Subcutaneous adipose tissue (tissue), 4 donors: ENCODE measurements around the gene LGALS16. TPM values are rescaled to one million over a fixed set of nuclear protein-coding genes. Genes with fewer than 3 reads are reported as not detected.

Source experiments
- CTCF ChIP-seq: fragments of 450-650 bp; IDR thresholded peaks from one replicate; pipeline ENCODE4 v1.5.1; 2016; ENCODE audit warnings: low read depth, mild to moderate bottlenecking, control low read depth, antibody characterized with exemption, moderate library complexity
- total RNA-seq, 4 donors: library from RNA; depleted of rRNA; stranded (reverse); fragments of >200 nt; gene quantifications; one replicate each; pipeline ENCODE4 v1.1.0, GENCODE V29; 2016

Gene LGALS16
- total RNA-seq, 4 donors from 2014 or later = not detected

DNA sequence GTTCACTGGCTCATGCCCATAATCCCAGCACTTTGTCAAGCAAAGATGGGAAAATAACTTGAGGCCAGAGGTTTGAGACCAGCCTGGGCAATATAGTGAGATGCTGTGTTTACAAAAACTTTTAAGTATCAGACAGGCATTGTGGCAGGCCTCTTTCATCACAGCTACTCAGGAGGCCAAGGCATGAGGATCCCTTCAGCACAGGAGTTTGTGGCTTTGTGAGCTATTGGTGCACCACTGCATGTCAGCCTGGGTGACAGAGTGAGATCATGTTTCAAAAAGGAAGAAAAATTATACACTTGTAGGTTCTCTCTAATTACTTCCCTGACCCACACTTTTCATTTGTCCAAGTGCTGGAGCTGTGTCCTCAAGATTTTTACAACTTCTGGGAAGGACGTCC is 37.1 kb downstream of the LGALS16 start:
- no peak for TF ChIP-seq CTCF

GRCh38 chr19:39695759-39696158 is 40.0 kb downstream of the LGALS16 start:
- no peak for TF ChIP-seq CTCF

GRCh38 chr19:39696387-39696786 is 40.7 kb downstream of the LGALS16 start:
- no peak for TF ChIP-seq CTCF

DNA sequence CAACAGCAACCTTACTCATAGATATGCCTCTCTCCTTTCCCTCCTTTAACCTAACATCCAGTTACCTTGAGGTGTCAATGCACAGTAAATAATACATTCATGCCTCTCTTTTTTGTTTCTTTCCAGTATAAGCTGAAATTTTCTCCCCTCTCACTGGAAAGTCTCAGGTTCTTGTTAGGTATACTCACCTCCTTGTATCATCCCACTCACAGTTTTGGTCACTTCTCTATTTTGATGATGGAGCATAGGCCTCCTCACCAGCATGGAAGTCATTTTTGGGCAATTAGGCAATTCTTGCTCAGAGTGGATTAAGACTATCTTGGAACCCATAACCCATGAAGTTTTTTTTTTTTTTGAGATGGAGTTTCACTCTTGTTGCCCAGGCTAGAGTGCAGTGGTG is 42.8 kb downstream of the LGALS16 start:
- TF ChIP-seq CTCF = no peak

DNA sequence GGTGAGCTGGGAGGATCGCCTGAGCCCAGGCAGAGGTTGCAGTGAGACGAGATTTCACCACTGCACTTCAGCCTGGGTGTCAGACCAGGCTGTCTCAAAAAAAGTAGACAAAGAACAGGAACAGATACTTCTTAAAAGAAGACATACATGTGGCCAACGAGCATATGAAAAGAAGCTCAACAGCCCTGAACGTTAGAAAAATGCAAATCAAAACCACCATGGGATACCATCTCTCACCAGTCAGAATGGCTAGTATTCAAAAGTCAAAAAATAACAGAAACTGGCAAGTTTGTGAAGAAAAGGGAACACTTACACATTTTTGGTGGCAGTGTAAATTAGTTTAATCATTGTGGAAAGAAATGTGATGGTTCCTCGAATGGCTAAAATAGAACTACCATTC is 45.6 kb downstream of the LGALS16 start:
- no peak for TF ChIP-seq CTCF

GRCh38 chr19:39704181-39705044 is 48.7 kb downstream of the LGALS16 start, which contains the start of gene LGALS14:
LGALS14 (plus strand) TSS chr19:39704481; CDS start chr19:39704529, 48 bp downstream.
- no peak for TF ChIP-seq CTCF

- no peak for TF ChIP-seq CTCF
Observed at GRCh38 chr19:39705578-39706188, 50.0 kb downstream of the LGALS16 start.
